GM19395 (cell line): ENCODE measurements around the gene ABCD3.
"Not testable (repeated sequence)": the region's sequence is repeated elsewhere in the genome, so short reads cannot be mapped to it uniquely, and the experiment has no call there.

ENCODE experiments used
- ATAC-seq: cut with Tn5 transposase; IDR thresholded peaks from one replicate; pipeline ENCODE4 v1.9.1; 2021; ENCODE audit warnings: mild to moderate bottlenecking, moderate library complexity; ENCODE audit not compliant: unreplicated experiment

Gene ABCD3

DNA sequence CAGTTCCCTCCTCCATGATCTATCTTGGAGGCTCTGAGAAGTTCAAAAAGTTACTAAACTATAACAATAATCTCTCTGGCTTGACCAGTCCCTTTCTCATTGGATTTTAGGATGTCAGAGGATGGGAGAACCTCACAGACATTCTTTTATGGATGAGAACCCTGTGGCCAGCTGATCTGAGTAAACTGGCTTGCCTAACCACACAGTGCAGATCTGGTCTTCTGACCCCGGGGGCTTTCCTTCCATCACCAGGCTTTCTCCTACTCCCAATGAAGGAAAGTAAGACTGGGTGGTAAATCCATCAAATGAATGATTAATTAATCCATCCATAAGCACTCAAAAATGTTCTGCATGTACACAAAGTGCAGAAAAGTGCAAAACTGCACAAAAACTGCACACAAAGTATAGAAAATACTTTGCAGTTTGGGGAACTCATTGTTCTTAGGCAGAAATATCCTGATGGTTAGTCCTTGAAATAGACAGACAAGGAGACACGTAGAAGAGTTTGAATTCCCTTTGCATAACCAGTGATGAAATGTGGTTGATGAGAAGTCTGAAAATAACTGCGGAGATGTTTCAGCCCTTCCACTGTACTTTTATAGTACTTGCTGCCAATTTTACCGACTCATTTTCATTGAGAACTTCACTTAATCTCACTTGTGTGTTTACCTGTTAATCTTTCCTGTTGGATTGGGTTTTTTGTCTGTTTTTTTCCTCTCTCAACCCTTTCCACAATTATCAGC, 125.9 kb downstream of the ABCD3 start:
- ATAC-seq, result no peak

GRCh38 chr1:94544706-94545490, 126.7 kb downstream of the ABCD3 start:
- no peak for ATAC-seq

- no peak for ATAC-seq
Measured at GRCh38 chr1:94549706-94550105, 131.5 kb downstream of the ABCD3 start.

GRCh38 chr1:94550396-94550795, 132.2 kb downstream of the ABCD3 start:
- no peak for ATAC-seq

- no peak for ATAC-seq
Measured at GRCh38 chr1:94550800-94551241, 132.6 kb downstream of the ABCD3 start.

- no peak for ATAC-seq
Measured at GRCh38 chr1:94551449-94551848, 133.3 kb downstream of the ABCD3 start.

- ATAC-seq, result no peak
Measured at GRCh38 chr1:94552071-94552586, 133.9 kb downstream of the ABCD3 start.

- ATAC-seq, result no peak
Measured at GRCh38 chr1:94553323-94553730, 135.1 kb downstream of the ABCD3 start.

DNA sequence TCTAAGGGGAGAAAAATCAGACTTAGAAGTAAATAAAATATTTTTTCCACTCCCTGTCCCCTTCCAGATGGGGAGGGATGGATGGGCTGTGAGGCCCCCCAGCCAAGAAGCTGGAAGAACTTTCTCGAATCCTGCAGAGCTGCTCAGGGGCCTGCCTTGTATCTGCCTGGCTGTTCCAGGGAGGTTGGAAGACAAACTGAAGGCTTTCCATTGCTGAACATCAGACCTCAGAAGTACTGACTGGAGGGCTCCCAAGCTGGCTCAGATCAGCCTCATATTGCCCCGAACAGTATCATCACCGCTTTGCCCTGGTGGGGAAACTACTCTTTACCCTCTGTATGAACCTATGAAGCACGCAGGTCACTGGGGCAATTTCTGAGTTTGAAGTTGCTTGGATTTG, 135.7 kb downstream of the ABCD3 start:
- ATAC-seq, result no peak

- no peak for ATAC-seq
Measured at GRCh38 chr1:94554580-94554979, 136.4 kb downstream of the ABCD3 start.

DNA sequence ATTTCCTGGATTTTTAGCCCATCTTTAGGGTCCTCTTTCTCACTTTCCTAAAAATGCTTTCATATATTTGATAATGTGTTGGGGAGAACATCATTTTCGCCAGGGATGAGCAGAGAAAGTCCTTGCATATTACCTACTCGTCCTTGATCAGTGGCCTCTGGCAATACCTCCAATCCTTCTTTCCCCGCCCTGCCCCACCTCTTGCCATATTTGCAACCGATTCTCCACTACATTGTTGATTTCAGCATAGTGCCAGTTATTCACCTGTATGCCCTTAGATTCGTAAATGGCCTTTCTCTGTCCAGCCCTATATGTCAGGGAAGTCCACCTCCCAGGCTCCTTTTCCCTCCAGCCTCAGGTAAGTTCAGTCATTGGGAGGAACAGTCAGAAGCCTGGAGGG, 136.9 kb downstream of the ABCD3 start:
- no peak for ATAC-seq

- ATAC-seq, result no peak
Measured at GRCh38 chr1:94559921-94560320, 141.7 kb downstream of the ABCD3 start.

DNA sequence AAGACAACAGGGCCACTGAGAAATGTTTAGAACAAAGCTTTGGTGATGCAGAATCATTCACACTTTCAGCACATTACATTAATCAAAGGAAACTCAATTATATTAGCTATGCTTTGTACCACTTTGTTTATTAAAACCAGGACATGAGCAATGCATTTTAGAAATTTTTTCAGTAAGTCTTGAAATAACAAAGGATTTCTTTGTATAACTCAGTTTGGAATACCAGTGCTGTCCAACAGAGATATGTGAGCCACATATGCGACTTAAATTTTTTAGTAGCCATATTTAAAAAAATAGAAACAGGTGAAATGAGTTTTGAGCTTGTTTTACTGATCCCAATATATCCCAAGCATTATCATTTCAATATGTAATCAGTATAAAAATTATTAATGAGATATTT, 142.1 kb downstream of the ABCD3 start:
- no peak for ATAC-seq

- ATAC-seq, result no peak
Measured at GRCh38 chr1:94562519-94563260, 144.5 kb downstream of the ABCD3 start.

GRCh38 chr1:94565901-94566300, 147.7 kb downstream of the ABCD3 start:
- ATAC-seq, result no peak

GRCh38 chr1:94566436-94566835, 148.2 kb downstream of the ABCD3 start:
- not testable (repeated sequence) for ATAC-seq

- not testable (repeated sequence) for ATAC-seq
Measured at GRCh38 chr1:94567975-94568607, 149.9 kb downstream of the ABCD3 start.
